Caki2 (cell line): ENCODE measurements around the gene MROH8. TPM values are rescaled to one million over a fixed set of nuclear protein-coding genes. Genes with fewer than 3 reads are reported as not detected.
A peak's percentile ranks its signal among the peaks of the same experiment; 100 is the strongest.
"Not testable (repeated sequence)": the region's sequence is repeated elsewhere in the genome, so short reads cannot be mapped to it uniquely, and the experiment has no call there.

Experiments
- DNase-seq: peaks from one replicate; pipeline ENCODE4 v3.0.0-alpha.2; 2015; ENCODE audit warnings: low read depth
- in situ Hi-C: cut with HindIII; loops from 2 replicates; pipeline ENCODE4 v1.10.0; 2016; ENCODE audit warnings: low sequenced_read_pairs, low pct_unique_long_range_greater_than_20kb, mixed read lengths
- total RNA-seq: library from RNA; depleted of rRNA; stranded (reverse); fragments of >200 nt; shearing (Covaris generic); gene quantifications from 2 replicates; pipeline ENCODE4 v1.2.3, GENCODE V29; 2014; ENCODE audit warnings: low replicate concordance

MROH8 gene
- total RNA-seq, 1 experiment from 2014 or later = 0.51 TPM

DNA sequence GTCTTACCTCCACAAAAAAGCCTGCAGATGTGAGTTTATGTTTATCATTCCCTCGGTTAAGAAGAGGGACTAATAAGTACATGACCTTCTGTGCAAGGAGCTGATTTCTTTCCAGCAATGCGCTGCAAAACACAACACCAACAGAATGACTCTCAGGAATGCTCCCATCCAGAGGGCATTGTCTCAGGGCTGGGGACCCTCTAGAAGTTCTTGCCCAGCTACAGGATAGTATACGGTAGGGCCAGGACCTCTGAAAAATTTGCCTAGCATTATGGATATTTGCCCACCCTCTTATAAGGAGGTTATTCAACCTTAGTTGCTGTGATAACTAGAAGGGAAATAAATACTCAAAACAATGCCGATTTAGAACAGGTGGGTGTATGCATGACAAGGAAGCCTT lies 58.9 kb downstream of the MROH8 start:
- in situ Hi-C loops = no loop called here

DNA sequence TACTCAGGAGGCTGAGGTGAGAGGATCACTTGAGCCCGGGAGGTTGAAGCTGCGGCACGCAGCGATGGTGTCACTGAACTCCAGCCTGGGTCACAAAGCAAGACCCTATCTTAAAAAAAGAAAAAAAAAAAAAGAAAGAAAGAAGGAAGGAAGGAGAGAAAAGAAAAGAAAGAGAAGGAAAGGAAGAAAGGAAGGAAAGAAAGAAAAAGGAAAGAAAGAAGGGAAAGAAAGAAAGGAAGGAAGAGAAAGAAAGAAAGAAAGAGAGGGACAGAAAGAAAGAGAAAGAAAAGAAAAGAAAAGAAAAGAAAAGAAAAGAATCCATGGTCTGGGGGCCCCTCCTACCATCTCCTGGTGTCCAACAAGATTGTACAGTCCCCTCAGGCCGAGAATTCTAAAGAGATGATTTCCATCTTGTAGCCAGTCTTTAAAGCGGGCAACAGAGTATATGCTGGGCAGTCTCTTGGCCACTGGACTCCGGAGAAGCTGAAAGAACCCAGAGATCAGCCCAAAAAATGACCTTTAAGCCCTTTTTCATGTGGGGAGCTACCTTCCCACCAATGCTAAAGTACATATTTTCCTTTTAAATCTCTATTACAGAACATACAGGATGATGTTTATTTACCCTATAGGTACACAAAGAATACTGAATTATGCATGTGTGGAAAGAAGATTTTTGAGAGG lies 59.9 kb downstream of the MROH8 start:
- in situ Hi-C loops = no loop called here
- no peak for DNase-seq

More for the DNA sequence above, 58.9 kb downstream of the MROH8 start:
- DNase-seq = no peak

GRCh38 chr20:37114012-37114411 lies 65.3 kb downstream of the MROH8 start:
- DNase-seq = no peak
- in situ Hi-C loops = no loop called here

DNA sequence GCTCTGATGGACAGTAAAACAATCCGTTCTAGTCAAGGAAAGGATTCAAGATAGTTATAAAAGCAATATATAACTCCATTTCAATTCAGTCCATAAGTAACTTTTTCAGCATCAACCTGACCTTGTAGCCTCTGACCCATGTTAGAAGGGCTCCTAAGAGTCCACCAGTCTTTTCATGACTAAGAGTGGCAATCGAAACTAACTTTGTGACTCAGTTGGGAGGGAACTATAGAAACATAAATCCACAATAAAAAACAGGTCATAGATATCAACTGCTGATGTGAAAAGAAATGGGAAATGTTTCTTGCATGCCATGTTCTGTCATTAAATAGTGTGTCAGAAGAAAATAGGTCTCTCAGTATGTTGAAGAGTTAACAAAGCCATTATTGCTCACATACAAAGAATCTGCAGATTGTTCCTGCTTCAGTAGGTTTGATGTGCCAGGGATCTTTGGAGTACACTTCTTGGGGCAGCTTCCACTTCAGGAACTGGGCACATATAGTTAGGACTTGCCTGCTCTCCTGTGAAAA lies 67.4 kb downstream of the MROH8 start:
- no peak for DNase-seq
- in situ Hi-C loops = no loop called here

- no peak for DNase-seq
- in situ Hi-C loops = no loop called here
Observed at GRCh38 chr20:37108676-37109075, 70.7 kb downstream of the MROH8 start.

GRCh38 chr20:37102571-37102970 lies 76.8 kb downstream of the MROH8 start:
- in situ Hi-C loops = no loop called here

DNA sequence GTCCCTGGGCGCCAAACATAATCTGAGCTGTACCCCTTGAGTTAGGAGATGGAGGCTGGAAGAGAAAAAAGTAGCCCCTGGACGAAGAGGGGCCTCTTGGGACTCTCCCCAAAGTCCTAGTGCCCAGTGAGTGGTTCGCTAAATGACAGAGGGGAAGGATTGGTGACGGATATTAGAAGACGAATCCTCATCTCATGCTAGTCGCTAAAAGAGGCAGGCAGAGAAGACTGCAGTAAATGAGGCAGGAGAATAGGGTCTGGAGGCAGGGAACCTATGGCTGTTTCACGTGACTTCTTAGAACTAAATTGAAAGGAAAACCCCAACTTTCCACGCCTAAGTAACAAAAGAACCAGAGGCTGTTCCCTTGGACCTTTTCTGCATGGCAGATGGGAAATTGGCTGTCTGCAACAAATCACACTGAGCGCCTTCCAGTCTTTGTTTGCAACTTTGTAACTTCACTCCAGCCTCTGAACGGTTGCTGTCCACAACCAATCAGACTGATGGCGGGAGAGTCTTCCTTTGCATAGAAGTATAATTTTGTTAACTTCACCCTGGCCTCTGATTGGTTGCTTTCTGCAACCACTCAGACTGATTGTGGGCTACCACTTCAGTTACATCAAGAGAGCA lies 82.8 kb downstream of the MROH8 start:
- in situ Hi-C loops = no loop called here
- DNase-seq = peak; percentile 19

More at GRCh38 chr20:37102571-37102970, 76.8 kb downstream of the MROH8 start:
- no peak for DNase-seq

- DNase-seq = peak; percentile 96
- in situ Hi-C loops = no loop called here
Observed at GRCh38 chr20:37095599-37096414, 83.5 kb downstream of the MROH8 start, which contains the start of gene RBL1. Gene RBL1 (minus strand): TSS chr20:37095997. CDS start chr20:37095928, 69 bp downstream.

DNA sequence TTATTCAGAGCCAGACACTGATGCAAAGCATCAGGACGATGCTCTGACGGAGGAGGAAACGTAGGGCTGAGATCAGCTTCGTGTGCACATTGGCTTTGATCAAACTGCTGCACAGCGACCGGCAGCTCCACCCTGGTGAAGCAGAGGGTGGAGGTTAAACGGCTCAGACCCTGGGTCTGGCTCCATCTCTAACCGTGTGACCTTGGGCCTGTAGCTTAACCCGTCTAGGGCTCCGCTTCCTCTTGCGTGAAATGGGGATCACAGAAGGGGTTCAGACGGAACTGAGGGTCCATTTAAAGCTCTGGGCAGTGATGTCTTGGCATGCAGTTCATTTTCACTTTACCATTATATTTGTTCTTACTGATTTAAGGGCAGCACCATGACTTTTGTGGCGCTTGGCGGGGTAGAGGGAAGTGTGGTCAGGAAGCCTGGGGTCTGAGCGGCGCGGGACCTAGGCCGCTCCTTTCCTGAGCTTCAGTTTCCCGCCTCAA lies 84.2 kb downstream of the MROH8 start:
- no peak for DNase-seq
- in situ Hi-C loops = no loop called here

- no peak for DNase-seq
- in situ Hi-C loops = no loop called here
Observed at GRCh38 chr20:37090407-37090806, 88.9 kb downstream of the MROH8 start.

- no peak for DNase-seq
- in situ Hi-C loops = no loop called here
Observed at GRCh38 chr20:37081717-37082289, 97.5 kb downstream of the MROH8 start.

- in situ Hi-C loops = no loop called here
- DNase-seq = no peak
Observed at GRCh38 chr20:37077009-37077408, 102.3 kb downstream of the MROH8 start.

GRCh38 chr20:37075932-37076685 lies 103.2 kb downstream of the MROH8 start:
- in situ Hi-C loops = no loop called here
- no peak for DNase-seq

- no peak for DNase-seq
- in situ Hi-C loops = no loop called here
Observed at GRCh38 chr20:37072293-37073196, 106.8 kb downstream of the MROH8 start.

DNA sequence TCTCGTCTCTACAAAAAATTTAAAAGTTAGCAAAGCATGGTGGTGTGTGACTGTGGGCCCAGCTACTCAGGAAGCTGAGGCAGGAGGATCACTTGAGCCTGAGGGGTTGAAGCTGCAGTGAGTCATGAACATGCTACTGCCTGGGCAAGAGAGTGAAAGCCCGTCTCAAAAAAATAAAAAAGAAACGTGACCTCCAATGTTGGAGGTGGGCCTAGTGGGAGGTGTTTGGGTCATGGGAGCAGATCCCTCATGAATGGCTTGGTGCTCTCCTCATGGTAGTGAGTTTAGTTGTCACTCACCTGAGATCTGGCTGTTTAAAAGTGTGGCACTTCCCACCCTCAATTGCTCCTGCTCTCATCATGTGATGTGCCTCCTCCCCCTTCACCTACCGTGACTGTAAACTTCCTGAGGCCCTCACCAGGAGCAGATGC lies 107.9 kb downstream of the MROH8 start:
- in situ Hi-C loops = no loop called here
- peak; percentile 85 for DNase-seq

DNA sequence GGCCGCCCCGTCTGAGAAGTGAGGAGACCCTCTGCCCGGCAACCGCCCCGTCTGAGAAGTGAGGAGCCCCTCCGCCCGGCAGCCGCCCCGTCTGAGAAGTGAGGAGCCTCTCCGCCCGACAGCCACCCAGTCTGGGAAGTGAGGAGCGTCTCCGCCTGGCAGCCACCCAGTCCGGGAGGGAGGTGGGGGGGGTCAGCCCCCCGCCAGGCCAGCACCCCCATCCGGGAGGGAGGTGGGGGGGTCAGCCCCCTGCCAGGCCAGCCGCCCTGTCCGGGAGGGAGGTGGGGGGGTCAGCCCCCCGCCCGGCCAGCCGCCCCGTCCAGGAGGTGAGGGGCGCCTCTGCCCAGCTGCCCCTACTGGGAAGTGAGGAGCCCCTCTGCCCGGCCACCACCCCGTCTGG lies 109.8 kb downstream of the MROH8 start:
- in situ Hi-C loops, DNase-seq: not testable (repeated sequence)

- in situ Hi-C loops = no loop called here
- no peak for DNase-seq
Observed at GRCh38 chr20:37066168-37066567, 113.2 kb downstream of the MROH8 start.
